Naive B cell (primary cell): ENCODE measurements around the gene ULK3. TPM values are rescaled to one million over a fixed set of nuclear protein-coding genes. Genes with fewer than 3 reads are reported as not detected.

Experiments used
- ATAC-seq, 2 donors: fragments of 150-1000 bp; cut with Tn5 transposase; 2 replicates each; pipeline ENCODE4 v1.10.0; 2021; ENCODE audit warnings: low read depth in 2 of 2, mild to moderate bottlenecking in 2 of 2, moderate library complexity in 2 of 2
- DNase-seq: peaks from one replicate; pipeline ENCODE4 v3.0.0; 2022
- H3K27ac Mint-ChIP-seq, 6 donors: one replicate each; pipeline ENCODE4 v1.8.0; 2020 to 2022; ENCODE audit warnings: mild to moderate bottlenecking in 6 of 6, mixed read lengths in 6 of 6, moderate library complexity in 5 of 6, inconsistent platforms in 2 of 6
- H3K27me3 Mint-ChIP-seq, 3 donors: one replicate each; pipeline ENCODE4 v1.8.0; 2021 to 2022; ENCODE audit warnings: mixed read lengths in 3 of 3, mild to moderate bottlenecking in 1 of 3
- H3K36me3 Mint-ChIP-seq, 2 donors: one replicate each; pipeline ENCODE4 v1.8.0; 2020 to 2022; ENCODE audit warnings: mixed read lengths in 2 of 2, inconsistent platforms in 1 of 2, mild to moderate bottlenecking in 1 of 2
- H3K4me1 Mint-ChIP-seq, 3 donors: one replicate each; pipeline ENCODE4 v1.8.0; 2020 to 2022; ENCODE audit warnings: mixed read lengths in 3 of 3, inconsistent platforms in 1 of 3, mild to moderate bottlenecking in 1 of 3, moderate library complexity in 1 of 3
- H3K4me3 Mint-ChIP-seq, 8 donors: one replicate each; pipeline ENCODE4 v1.8.0; 2020 to 2022; ENCODE audit warnings: mild to moderate bottlenecking in 8 of 8, mixed read lengths in 8 of 8, moderate library complexity in 8 of 8, inconsistent platforms in 2 of 8
- H3K9me3 Mint-ChIP-seq, 7 donors: one replicate each; pipeline ENCODE4 v1.8.0; 2020 to 2022; ENCODE audit warnings: mixed read lengths in 7 of 7, mild to moderate bottlenecking in 5 of 7, inconsistent platforms in 2 of 7, moderate library complexity in 1 of 7
- polyA plus RNA-seq, 6 donors: library from polyadenylated mRNA; unstranded; fragments of 300-500 nt; fragmentation: Illumina TruSeq; gene quantifications; one replicate each; pipeline ENCODE4 v1.2.3, GENCODE V29; 2021; ENCODE audit warnings: low read depth in 6 of 6

Gene ULK3
- polyA plus RNA-seq, 6 donors from 2014 or later = 9.3 to 21.5 (median 13.1) TPM

GRCh38 chr15:74833376-74834107 is 9.4 kb downstream of the ULK3 start:
- Mint-ChIP-seq H3K36me3 (peaks cover 0 to 5% of the 10 kb centered on the region in 2 donors), H3K4me1 (peaks cover 7 to 28% (median 10%) of the 10 kb centered on the region in 3 donors), H3K4me3 (no peak overlapping the region), H3K27ac (peak overlapping the region in 1 of 6 donors; percentile 52), H3K27me3 (peaks cover 6 to 20% (median 14%) of the 10 kb centered on the region in 3 donors), H3K9me3 (no peaks in the 10 kb centered on the region)
- DNase-seq = no peak
- ATAC-seq = no peak

GRCh38 chr15:74832826-74833225 is 10.1 kb downstream of the ULK3 start:
- ATAC-seq (no peak), DNase-seq (no peak)
- peaks cover 7 to 28% (median 14%) of the 10 kb centered on the region in 3 donors for H3K4me1 Mint-ChIP-seq
- H3K36me3 Mint-ChIP-seq = peaks cover 0 to 5% of the 10 kb centered on the region in 2 donors
- peak overlapping the region in 1 of 8 donors; percentile 29 for H3K4me3 Mint-ChIP-seq
- H3K27ac Mint-ChIP-seq = no peak overlapping the region
- H3K9me3 Mint-ChIP-seq = no peaks in the 10 kb centered on the region
- peaks cover 11 to 27% (median 22%) of the 10 kb centered on the region in 3 donors for H3K27me3 Mint-ChIP-seq

GRCh38 chr15:74831813-74832495 is 11.0 kb downstream of the ULK3 start:
- Mint-ChIP-seq H3K27ac (peak overlapping the region in 1 of 6 donors; percentile 77), H3K36me3 (no peaks in the 10 kb centered on the region), H3K4me1 (peaks cover 7 to 30% (median 14%) of the 10 kb centered on the region in 3 donors), H3K9me3 (no peaks in the 10 kb centered on the region), H3K27me3 (peaks cover 11 to 35% (median 30%) of the 10 kb centered on the region in 3 donors), H3K4me3 (no peak overlapping the region)
- DNase-seq = no peak
- no peak for ATAC-seq

GRCh38 chr15:74830868-74831267 is 12.1 kb downstream of the ULK3 start:
- Mint-ChIP-seq H3K4me1 (peaks cover 7 to 32% (median 14%) of the 10 kb centered on the region in 3 donors), H3K9me3 (no peaks in the 10 kb centered on the region), H3K27ac (no peak overlapping the region), H3K27me3 (peaks cover 15 to 43% (median 39%) of the 10 kb centered on the region in 3 donors), H3K36me3 (no peaks in the 10 kb centered on the region), H3K4me3 (no peak overlapping the region)
- no peak for DNase-seq
- no peak for ATAC-seq

- no peak overlapping the region for H3K4me3 Mint-ChIP-seq
- H3K27me3 Mint-ChIP-seq = peaks cover 18 to 50% (median 48%) of the 10 kb centered on the region in 3 donors
- DNase-seq = no peak
- H3K4me1 Mint-ChIP-seq = peaks cover 3 to 26% (median 12%) of the 10 kb centered on the region in 3 donors
- ATAC-seq = no peak
- no peaks in the 10 kb centered on the region for H3K36me3 Mint-ChIP-seq
- no peaks in the 10 kb centered on the region for H3K9me3 Mint-ChIP-seq
- no peak overlapping the region for H3K27ac Mint-ChIP-seq
Observed at GRCh38 chr15:74829991-74830390, 13.0 kb downstream of the ULK3 start.

- H3K36me3 Mint-ChIP-seq = no peaks in the 10 kb centered on the region
- ATAC-seq (no peak), DNase-seq (no peak)
- H3K4me3 Mint-ChIP-seq = no peak overlapping the region
- H3K9me3 Mint-ChIP-seq = no peaks in the 10 kb centered on the region
- H3K27me3 Mint-ChIP-seq = peaks cover 22 to 55% (median 53%) of the 10 kb centered on the region in 3 donors
- peaks cover 0 to 21% (median 15%) of the 10 kb centered on the region in 3 donors for H3K4me1 Mint-ChIP-seq
- no peak overlapping the region for H3K27ac Mint-ChIP-seq
Observed at GRCh38 chr15:74829486-74829885, 13.5 kb downstream of the ULK3 start.

GRCh38 chr15:74828835-74829234 is 14.1 kb downstream of the ULK3 start:
- H3K27ac Mint-ChIP-seq = no peak overlapping the region
- DNase-seq = no peak
- no peaks in the 10 kb centered on the region for H3K36me3 Mint-ChIP-seq
- no peaks in the 10 kb centered on the region for H3K9me3 Mint-ChIP-seq
- no peak overlapping the region for H3K4me3 Mint-ChIP-seq
- ATAC-seq = no peak
- peaks cover 0 to 20% (median 15%) of the 10 kb centered on the region in 3 donors for H3K4me1 Mint-ChIP-seq
- peaks cover 22 to 61% (median 59%) of the 10 kb centered on the region in 3 donors for H3K27me3 Mint-ChIP-seq

GRCh38 chr15:74827614-74828013 is 15.3 kb downstream of the ULK3 start:
- Mint-ChIP-seq H3K36me3 (no peaks in the 10 kb centered on the region), H3K4me1 (peaks cover under 1 to 14% (median 11%) of the 10 kb centered on the region in 3 donors), H3K9me3 (no peaks in the 10 kb centered on the region), H3K27ac (peak overlapping the region in 1 of 6 donors; percentile 15), H3K4me3 (no peak overlapping the region), H3K27me3 (peaks cover 22 to 67% (median 64%) of the 10 kb centered on the region in 3 donors)
- ATAC-seq (no peak), DNase-seq (no peak)

- H3K4me1 Mint-ChIP-seq = peaks cover 8 to 19% (median 14%) of the 10 kb centered on the region in 3 donors
- DNase-seq (no peak), ATAC-seq (no peak)
- no peaks in the 10 kb centered on the region for H3K36me3 Mint-ChIP-seq
- no peak overlapping the region for H3K27ac Mint-ChIP-seq
- peaks cover 22 to 67% (median 64%) of the 10 kb centered on the region in 3 donors for H3K27me3 Mint-ChIP-seq
- peak overlapping the region in 1 of 8 donors; percentile 57 for H3K4me3 Mint-ChIP-seq
- no peaks in the 10 kb centered on the region for H3K9me3 Mint-ChIP-seq
Observed at GRCh38 chr15:74826921-74827320, 16.0 kb downstream of the ULK3 start.

- Mint-ChIP-seq H3K9me3 (no peaks in the 10 kb centered on the region), H3K27ac (peak within 1 kb of the TSS in 1 of 6 donors; percentile 15), H3K4me3 (peak within 1 kb of the TSS in 4 of 8 donors; percentile 24 to 60 (median 43)), H3K27me3 (peaks cover 24 to 67% (median 64%) of the 10 kb centered on the region in 3 donors), H3K36me3 (no peaks in the 10 kb centered on the region), H3K4me1 (peaks cover 13 to 24% (median 18%) of the 10 kb centered on the region in 3 donors)
- ATAC-seq (peak; percentile 29 to 48), DNase-seq (peak; percentile 37)
Observed at GRCh38 chr15:74826364-74826819, 16.6 kb downstream of the ULK3 start, which contains the start of gene CPLX3. CPLX3 (plus strand) TSS chr15:74826627; CDS start chr15:74826704, 77 bp downstream.

GRCh38 chr15:74825866-74826265 is 17.1 kb downstream of the ULK3 start:
- no peaks in the 10 kb centered on the region for H3K9me3 Mint-ChIP-seq

GRCh38 chr15:74824976-74825375 is 18.0 kb downstream of the ULK3 start:
- H3K4me1 Mint-ChIP-seq = peaks cover 27 to 38% (median 32%) of the 10 kb centered on the region in 3 donors
- no peak overlapping the region for H3K4me3 Mint-ChIP-seq
- no peak overlapping the region for H3K27ac Mint-ChIP-seq
- DNase-seq (no peak), ATAC-seq (no peak)
- H3K9me3 Mint-ChIP-seq = no peaks in the 10 kb centered on the region
- H3K36me3 Mint-ChIP-seq = no peaks in the 10 kb centered on the region
- H3K27me3 Mint-ChIP-seq = peaks cover 26 to 59% (median 52%) of the 10 kb centered on the region in 3 donors

More at GRCh38 chr15:74825866-74826265, 17.1 kb downstream of the ULK3 start:
- H3K27ac Mint-ChIP-seq = no peak overlapping the region
- ATAC-seq (no peak), DNase-seq (no peak)
- H3K4me1 Mint-ChIP-seq = peaks cover 18 to 29% (median 23%) of the 10 kb centered on the region in 3 donors
- no peaks in the 10 kb centered on the region for H3K36me3 Mint-ChIP-seq
- H3K4me3 Mint-ChIP-seq = peak overlapping the region in 1 of 8 donors; percentile 53
- H3K27me3 Mint-ChIP-seq = peaks cover 26 to 67% (median 61%) of the 10 kb centered on the region in 3 donors

- DNase-seq = no peak
- H3K9me3 Mint-ChIP-seq = no peaks in the 10 kb centered on the region
Observed at GRCh38 chr15:74823324-74823723, 19.6 kb downstream of the ULK3 start.

More at GRCh38 chr15:74823324-74823723, 19.6 kb downstream of the ULK3 start:
- no peak overlapping the region for H3K27ac Mint-ChIP-seq
- H3K27me3 Mint-ChIP-seq = peaks cover 19 to 50% (median 49%) of the 10 kb centered on the region in 3 donors
- no peak overlapping the region for H3K4me3 Mint-ChIP-seq
- H3K36me3 Mint-ChIP-seq = no peaks in the 10 kb centered on the region
- peaks cover 37 to 51% (median 44%) of the 10 kb centered on the region in 3 donors for H3K4me1 Mint-ChIP-seq
- ATAC-seq = no peak
